Neutrophil (primary cell): ENCODE data around the gene SLC16A7.

ENCODE experiments used
- H3K27ac ChIP-seq: fragments of 200-600 bp; sonication (generic); 2 replicates; pipeline ENCODE4 v1.5.1; 2016; ENCODE audit warnings: mild to moderate bottlenecking, moderate library complexity
- H3K27me3 ChIP-seq: fragments of 200-600 bp; sonication (generic); 2 replicates; pipeline ENCODE4 v1.6.0; 2016; ENCODE audit warnings: mild to moderate bottlenecking
- H3K36me3 ChIP-seq: fragments of 200-600 bp; sonication (generic); 2 replicates; pipeline ENCODE4 v1.5.1; 2017
- H3K4me1 ChIP-seq, 2 experiments: fragments of 200-600 bp in 1 of 2; sonication (generic) in 1 of 2; 1 replicate in 1 of 2; 2 replicates in 1 of 2; pipeline versions ENCODE4 v1.5.1 to v1.6.1; 2013 to 2016; ENCODE audit warnings: low read depth in 1 of 2, low read length in 1 of 2, mild to moderate bottlenecking in 1 of 2, moderate library complexity in 1 of 2; ENCODE audit not compliant: control insufficient read depth in 1 of 2, insufficient read depth in 1 of 2
- H3K4me3 ChIP-seq, 2 experiments: fragments of 200-600 bp in 1 of 2; sonication (generic) in 1 of 2; 1 replicate in 1 of 2; 2 replicates in 1 of 2; pipeline ENCODE4 v1.5.1; 2013 to 2016; ENCODE audit warnings: low read depth in 1 of 2, low read length in 1 of 2, mild to moderate bottlenecking in 1 of 2, moderate library complexity in 1 of 2
- H3K9me3 ChIP-seq: fragments of 200-600 bp; sonication (generic); 2 replicates; pipeline ENCODE4 v1.5.1; 2016
- TF ChIP-seq, protein P1 (sequence below): fragments of 200-600 bp; sonication (generic); IDR thresholded peaks from 2 replicates; pipeline ENCODE4 v1.5.1; 2016; ENCODE audit warnings: antibody characterized with exemption

The SLC16A7 gene

DNA sequence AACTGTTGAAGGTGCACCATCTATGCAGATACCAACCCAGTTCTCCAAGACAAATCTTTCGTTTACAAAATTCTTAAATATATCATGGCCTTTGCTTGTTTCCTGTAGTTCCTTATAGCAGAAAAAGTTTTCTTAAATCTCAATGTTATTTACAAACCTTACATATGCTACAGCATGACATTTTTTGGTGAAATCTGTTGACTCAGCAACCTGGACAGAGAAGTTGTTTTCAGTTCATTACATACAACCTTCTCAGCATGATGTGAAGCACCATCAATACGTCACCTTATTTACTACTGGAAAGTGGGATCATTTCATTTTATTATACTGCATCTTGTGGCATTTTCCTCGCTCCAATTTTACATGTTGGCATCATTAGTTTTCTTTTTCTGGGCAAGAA lies 231.9 kb downstream of the SLC16A7 start:
- TF ChIP-seq, protein P1, sequence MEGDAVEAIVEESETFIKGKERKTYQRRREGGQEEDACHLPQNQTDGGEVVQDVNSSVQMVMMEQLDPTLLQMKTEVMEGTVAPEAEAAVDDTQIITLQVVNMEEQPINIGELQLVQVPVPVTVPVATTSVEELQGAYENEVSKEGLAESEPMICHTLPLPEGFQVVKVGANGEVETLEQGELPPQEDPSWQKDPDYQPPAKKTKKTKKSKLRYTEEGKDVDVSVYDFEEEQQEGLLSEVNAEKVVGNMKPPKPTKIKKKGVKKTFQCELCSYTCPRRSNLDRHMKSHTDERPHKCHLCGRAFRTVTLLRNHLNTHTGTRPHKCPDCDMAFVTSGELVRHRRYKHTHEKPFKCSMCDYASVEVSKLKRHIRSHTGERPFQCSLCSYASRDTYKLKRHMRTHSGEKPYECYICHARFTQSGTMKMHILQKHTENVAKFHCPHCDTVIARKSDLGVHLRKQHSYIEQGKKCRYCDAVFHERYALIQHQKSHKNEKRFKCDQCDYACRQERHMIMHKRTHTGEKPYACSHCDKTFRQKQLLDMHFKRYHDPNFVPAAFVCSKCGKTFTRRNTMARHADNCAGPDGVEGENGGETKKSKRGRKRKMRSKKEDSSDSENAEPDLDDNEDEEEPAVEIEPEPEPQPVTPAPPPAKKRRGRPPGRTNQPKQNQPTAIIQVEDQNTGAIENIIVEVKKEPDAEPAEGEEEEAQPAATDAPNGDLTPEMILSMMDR: no peak
- no peaks in the 10 kb centered on the region for H3K27me3 ChIP-seq
- no peak overlapping the region for H3K27ac ChIP-seq
- no peaks in the 10 kb centered on the region for H3K9me3 ChIP-seq
- no peak overlapping the region for H3K4me3 ChIP-seq
- H3K4me1 ChIP-seq: no peaks in the 10 kb centered on the region
- no peaks in the 10 kb centered on the region for H3K36me3 ChIP-seq

DNA sequence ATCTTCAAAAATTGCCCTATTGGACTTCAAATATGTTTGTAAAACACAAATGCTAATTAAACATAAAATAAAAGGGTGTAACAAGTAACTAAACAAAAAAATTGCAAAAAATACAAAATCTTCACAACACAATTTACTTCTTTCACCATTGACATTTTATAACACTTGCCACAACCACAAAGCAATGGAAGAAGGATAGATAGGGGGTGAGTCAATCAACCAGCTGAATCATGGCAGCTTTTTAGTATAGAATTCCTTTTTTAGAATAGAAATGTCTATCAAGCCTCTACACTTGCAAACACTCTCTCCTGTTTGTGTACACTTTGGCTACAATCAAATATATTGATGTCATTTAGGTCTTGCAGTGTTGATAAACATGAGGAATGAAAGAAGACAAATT lies 232.7 kb downstream of the SLC16A7 start:
- no peaks in the 10 kb centered on the region for H3K27me3 ChIP-seq
- no peaks in the 10 kb centered on the region for H3K9me3 ChIP-seq
- H3K27ac ChIP-seq: no peak overlapping the region
- no peaks in the 10 kb centered on the region for H3K36me3 ChIP-seq
- H3K4me1 ChIP-seq: no peaks in the 10 kb centered on the region
- TF ChIP-seq, protein P1: no peak
- H3K4me3 ChIP-seq: no peak overlapping the region

DNA sequence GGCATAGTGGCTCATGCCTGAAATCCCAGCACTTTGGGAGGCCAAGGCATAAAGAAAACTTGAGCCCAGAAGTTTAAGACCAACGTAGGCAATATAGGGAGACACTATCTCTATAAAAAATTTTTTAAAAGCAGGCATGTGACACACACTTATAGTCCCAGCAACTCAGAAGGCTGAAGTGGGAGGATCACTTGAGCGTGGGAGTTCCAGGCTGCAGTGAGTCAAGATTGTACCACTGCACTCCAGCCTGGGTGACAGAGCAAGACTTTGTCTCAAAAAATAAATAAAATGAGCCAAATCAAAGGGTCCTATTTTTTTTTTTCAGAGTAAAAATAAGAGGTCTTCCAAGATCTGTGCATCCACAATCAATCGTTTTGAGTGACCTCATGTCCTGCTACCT lies 237.6 kb downstream of the SLC16A7 start:
- Histone ChIP-seq H3K27ac (no peak overlapping the region), H3K4me3 (no peak overlapping the region), H3K27me3 (no peaks in the 10 kb centered on the region), H3K36me3 (no peaks in the 10 kb centered on the region), H3K4me1 (no peaks in the 10 kb centered on the region), H3K9me3 (no peaks in the 10 kb centered on the region)
- TF ChIP-seq, protein P1: no peak

DNA sequence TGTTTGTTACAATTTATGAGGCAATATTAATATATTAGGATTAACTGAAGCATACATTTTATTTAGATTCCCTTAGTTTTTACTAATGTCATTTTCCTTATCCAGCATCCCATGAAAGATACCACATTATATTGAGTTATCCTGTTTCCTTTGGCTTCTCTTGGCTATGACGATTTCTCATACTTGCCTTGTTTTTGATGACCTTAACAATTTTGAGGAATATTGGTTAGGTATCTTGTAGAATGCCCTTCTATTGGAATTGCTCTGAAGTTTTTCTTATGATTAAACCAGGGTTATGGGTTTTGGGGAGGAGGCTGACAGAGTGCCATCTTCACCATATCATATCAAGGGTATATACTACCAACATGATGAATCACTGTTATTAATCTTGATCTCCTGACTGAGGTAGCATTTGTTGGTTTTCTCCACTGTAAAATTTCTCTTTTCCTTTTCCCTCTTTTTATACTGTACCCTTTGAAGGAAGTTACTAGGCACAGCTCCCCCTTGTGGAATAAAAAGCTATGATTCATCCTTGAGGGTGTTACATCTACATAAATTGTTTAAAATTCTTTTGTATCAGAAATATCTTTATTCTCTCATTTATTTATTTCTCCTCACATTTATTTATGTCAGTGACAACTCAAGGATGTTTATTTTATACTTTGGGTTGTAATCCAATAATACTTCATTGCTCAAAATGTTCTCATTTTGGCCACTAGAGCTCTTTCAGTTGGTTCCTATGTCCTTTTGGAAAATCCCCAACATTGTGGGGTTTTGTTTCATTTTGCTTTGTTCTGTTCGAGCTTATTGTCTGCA lies 239.0 kb downstream of the SLC16A7 start:
- Histone ChIP-seq H3K4me3 (no peak overlapping the region), H3K27ac (no peak overlapping the region), H3K36me3 (no peaks in the 10 kb centered on the region), H3K9me3 (no peaks in the 10 kb centered on the region), H3K27me3 (no peaks in the 10 kb centered on the region), H3K4me1 (no peaks in the 10 kb centered on the region)
- TF ChIP-seq, protein P1: no peak
